Hepatocyte (in vitro differentiated cells): ENCODE data around the gene MIER2. TPM values are rescaled to one million over a fixed set of nuclear protein-coding genes. Genes with fewer than 3 reads are reported as not detected.

ENCODE experiments used
- DNase-seq: peaks from one replicate; pipeline ENCODE4 v3.0.0-alpha.2; 2016; ENCODE audit warnings: low spot score
- H2AFZ ChIP-seq: fragments of 200-600 bp; sonication (generic); 2 replicates; pipeline ENCODE4 v1.6.0; 2016; ENCODE audit warnings: antibody characterized with exemption, mild to moderate bottlenecking
- H3K27ac ChIP-seq: fragments of 200-600 bp; sonication (generic); 2 replicates; pipeline ENCODE4 v1.5.1; 2016; ENCODE audit warnings: mild to moderate bottlenecking
- H3K27me3 ChIP-seq: fragments of 200-600 bp; sonication (generic); 2 replicates; pipeline ENCODE4 v1.6.1; 2016
- H3K36me3 ChIP-seq: fragments of 200-600 bp; sonication (generic); replicated peaks from 2 replicates; pipeline ENCODE4 v1.5.1; 2016; ENCODE audit warnings: low read depth; ENCODE audit not compliant: insufficient read depth
- H3K4me1 ChIP-seq: fragments of 200-600 bp; sonication (generic); 2 replicates; pipeline ENCODE4 v1.5.1; 2016; ENCODE audit warnings: mild to moderate bottlenecking, moderate library complexity; ENCODE audit not compliant: insufficient read depth
- H3K4me2 ChIP-seq: fragments of 200-600 bp; sonication (generic); 2 replicates; pipeline ENCODE4 v1.6.0; 2016
- H3K4me3 ChIP-seq: fragments of 200-600 bp; sonication (generic); 2 replicates; pipeline ENCODE4 v1.5.1; 2016; ENCODE audit warnings: mild to moderate bottlenecking
- H3K79me2 ChIP-seq: fragments of 200-600 bp; sonication (generic); 2 replicates; pipeline ENCODE4 v1.6.0; 2017; ENCODE audit warnings: mild to moderate bottlenecking
- H3K9me2 ChIP-seq: fragments of 200-600 bp; sonication (generic); replicated peaks from 2 replicates; pipeline ENCODE4 v1.6.0; 2017; ENCODE audit warnings: mild to moderate bottlenecking; ENCODE audit not compliant: insufficient read depth
- H3K9me3 ChIP-seq: fragments of 200-600 bp; sonication (generic); 2 replicates; pipeline ENCODE4 v1.5.1; 2016; ENCODE audit warnings: low read depth, mild to moderate bottlenecking
- H4K20me1 ChIP-seq: fragments of 200-600 bp; sonication (generic); 2 replicates; pipeline ENCODE4 v1.6.0; 2016; ENCODE audit warnings: mild to moderate bottlenecking; ENCODE audit not compliant: insufficient read depth, poor library complexity, severe bottlenecking
- EZH2 ChIP-seq: fragments of 200-600 bp; sonication (generic); IDR thresholded peaks from 2 replicates; pipeline ENCODE4 v1.6.1; 2016; ENCODE audit warnings: antibody characterized with exemption, mild to moderate bottlenecking, borderline replicate concordance
- EZH2phosphoT487 ChIP-seq: fragments of 200-600 bp; sonication (generic); IDR thresholded peaks from one replicate; pipeline ENCODE4 v1.6.1; 2018; ENCODE audit warnings: antibody characterized with exemption, mild to moderate bottlenecking, low read depth, moderate library complexity; ENCODE audit not compliant: unreplicated experiment, severe bottlenecking
- WGBS: methylation state at CpG from one replicate; pipeline ENCODE4 v1.1.6; 2016; ENCODE audit warnings: low lambda C conversion rate; ENCODE audit errors: missing lambda C conversion rate; 5-methylcytosine and 5-hydroxymethylcytosine counted together
- polyA plus RNA-seq: library from polyadenylated mRNA; unstranded; fragments of >200 nt; fragmentation: Nextera tagmentation; extraction: Ambion mirVana; gene quantifications from 2 replicates; pipeline ENCODE4 v1.2.1, GENCODE V29; 2016
- total RNA-seq: library from RNA; depleted of rRNA; stranded (reverse); fragments of >200 nt; gene quantifications from 2 replicates; pipeline ENCODE4 v1.2.3, GENCODE V29; 2014
- TF ChIP-seq, protein P1 (sequence below): fragments of 200-600 bp; sonication (generic); IDR thresholded peaks from 2 replicates; pipeline ENCODE4 v1.5.1; 2016; ENCODE audit warnings: antibody characterized with exemption, mild to moderate bottlenecking; ENCODE audit not compliant: poor library complexity

Gene MIER2
- total and polyA plus RNA-seq, 2 experiments from 2014 or later: 8.4 to 47.3 TPM

DNA sequence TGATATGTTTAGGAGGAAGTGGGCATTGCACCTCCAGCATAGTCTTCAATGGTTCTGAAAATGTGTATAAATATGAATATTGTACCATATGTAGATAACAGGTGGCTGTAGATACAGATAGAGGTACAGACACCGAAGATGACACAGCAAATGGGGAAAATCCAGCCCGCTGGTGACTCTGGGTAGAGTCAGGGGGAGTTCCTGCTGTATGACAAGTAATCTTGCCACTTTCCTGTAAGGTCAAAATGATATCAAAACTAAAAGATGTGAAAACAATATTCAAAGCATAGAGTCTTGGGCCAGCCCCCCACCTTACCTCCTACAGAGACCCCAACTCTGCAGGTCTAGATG, 46.6 kb upstream of the MIER2 start:
- H2AFZ ChIP-seq: no peak overlapping the region
- no peak overlapping the region for H3K4me3 ChIP-seq
- H3K9me3 ChIP-seq: no peaks in the 10 kb centered on the region
- no peak for DNase-seq
- H3K9me2 ChIP-seq: no peaks in the 10 kb centered on the region
- no peaks in the 10 kb centered on the region for H3K27me3 ChIP-seq
- no peaks in the 10 kb centered on the region for H3K79me2 ChIP-seq
- H3K4me1 ChIP-seq: no peaks in the 10 kb centered on the region
- no peaks in the 10 kb centered on the region for H3K36me3 ChIP-seq
- TF ChIP-seq EZH2phosphoT487 (no peak), EZH2 (no peak)
- TF ChIP-seq, protein P1, sequence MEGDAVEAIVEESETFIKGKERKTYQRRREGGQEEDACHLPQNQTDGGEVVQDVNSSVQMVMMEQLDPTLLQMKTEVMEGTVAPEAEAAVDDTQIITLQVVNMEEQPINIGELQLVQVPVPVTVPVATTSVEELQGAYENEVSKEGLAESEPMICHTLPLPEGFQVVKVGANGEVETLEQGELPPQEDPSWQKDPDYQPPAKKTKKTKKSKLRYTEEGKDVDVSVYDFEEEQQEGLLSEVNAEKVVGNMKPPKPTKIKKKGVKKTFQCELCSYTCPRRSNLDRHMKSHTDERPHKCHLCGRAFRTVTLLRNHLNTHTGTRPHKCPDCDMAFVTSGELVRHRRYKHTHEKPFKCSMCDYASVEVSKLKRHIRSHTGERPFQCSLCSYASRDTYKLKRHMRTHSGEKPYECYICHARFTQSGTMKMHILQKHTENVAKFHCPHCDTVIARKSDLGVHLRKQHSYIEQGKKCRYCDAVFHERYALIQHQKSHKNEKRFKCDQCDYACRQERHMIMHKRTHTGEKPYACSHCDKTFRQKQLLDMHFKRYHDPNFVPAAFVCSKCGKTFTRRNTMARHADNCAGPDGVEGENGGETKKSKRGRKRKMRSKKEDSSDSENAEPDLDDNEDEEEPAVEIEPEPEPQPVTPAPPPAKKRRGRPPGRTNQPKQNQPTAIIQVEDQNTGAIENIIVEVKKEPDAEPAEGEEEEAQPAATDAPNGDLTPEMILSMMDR: no peak
- H4K20me1 ChIP-seq: no peaks in the 10 kb centered on the region
- 97% methylated on average over 2 of the region's 2 CpGs for WGBS
- H3K4me2 ChIP-seq: no peak overlapping the region
- H3K27ac ChIP-seq: no peak overlapping the region

DNA sequence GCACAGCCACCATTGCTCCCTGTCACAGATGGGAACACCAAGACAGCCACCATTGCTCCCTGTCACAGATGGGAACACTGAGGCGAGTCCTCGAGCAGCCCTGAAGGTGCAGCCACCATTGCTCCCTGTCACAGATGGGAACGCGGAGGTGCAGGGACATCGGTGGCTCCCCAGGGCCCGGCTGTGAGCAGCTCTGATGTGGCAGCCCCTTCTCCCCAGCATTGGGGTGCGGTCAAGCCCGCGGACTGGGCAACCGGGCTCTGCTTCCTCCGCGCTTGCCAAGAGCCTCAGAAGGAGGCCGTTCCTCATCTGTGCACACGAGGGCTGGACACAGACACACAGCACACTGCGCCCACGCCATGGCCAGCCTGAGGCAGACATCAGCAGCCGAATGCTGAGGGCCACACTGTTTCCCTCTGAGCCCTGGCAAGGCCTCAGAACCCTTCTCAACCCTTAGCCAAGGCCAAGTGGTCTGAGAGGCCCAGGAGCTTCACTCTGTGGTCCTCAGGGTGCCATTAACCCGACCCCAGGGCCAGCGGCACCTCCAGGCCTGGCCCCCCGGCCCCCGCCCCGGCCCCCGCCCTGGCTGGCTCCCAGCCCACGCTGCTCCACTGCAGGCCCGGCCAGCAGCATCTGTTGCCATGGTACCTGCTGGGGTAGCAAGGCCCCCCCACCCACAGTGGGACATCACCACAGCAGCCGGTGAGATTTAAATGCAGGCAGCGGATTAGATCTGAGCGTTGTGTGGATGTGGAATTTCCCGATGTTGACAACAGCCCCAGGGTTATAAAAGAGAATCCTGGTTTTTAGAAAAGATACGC, 46.0 kb upstream of the MIER2 start:
- H4K20me1 ChIP-seq: no peaks in the 10 kb centered on the region
- WGBS: 84% methylated on average over 25 of the region's 30 CpGs
- no peaks in the 10 kb centered on the region for H3K79me2 ChIP-seq
- no peaks in the 10 kb centered on the region for H3K9me3 ChIP-seq
- TF ChIP-seq EZH2phosphoT487: no peak
- no peak for TF ChIP-seq EZH2
- TF ChIP-seq, protein P1: no peak
- H3K27ac ChIP-seq: no peak overlapping the region
- H3K4me3 ChIP-seq: no peak overlapping the region
- no peaks in the 10 kb centered on the region for H3K27me3 ChIP-seq
- H3K4me2 ChIP-seq: no peak overlapping the region
- H3K4me1 ChIP-seq: no peaks in the 10 kb centered on the region
- DNase-seq: no peak
- no peak overlapping the region for H2AFZ ChIP-seq
- no peaks in the 10 kb centered on the region for H3K9me2 ChIP-seq
- no peaks in the 10 kb centered on the region for H3K36me3 ChIP-seq

DNA sequence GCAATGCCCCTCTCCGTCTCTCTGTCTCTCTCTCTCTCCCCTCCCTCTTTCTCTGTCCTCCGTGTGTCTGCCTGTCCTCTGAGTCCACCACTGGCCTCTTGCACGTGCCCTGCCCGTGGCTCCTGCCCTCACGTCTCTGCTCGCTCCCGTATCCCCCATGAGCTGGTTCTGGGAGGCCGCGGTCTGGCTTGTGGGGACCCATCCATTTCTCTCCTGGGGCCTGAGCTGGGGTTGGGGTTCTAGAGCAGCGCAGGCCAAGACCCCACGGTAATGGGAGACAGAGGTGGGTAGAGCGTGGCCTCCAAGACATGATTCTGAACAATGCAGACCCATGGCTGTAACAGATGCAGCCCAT, 45.3 kb upstream of the MIER2 start:
- no peak overlapping the region for H3K4me3 ChIP-seq
- no peak overlapping the region for H2AFZ ChIP-seq
- H3K4me2 ChIP-seq: no peak overlapping the region
- no peaks in the 10 kb centered on the region for H3K9me3 ChIP-seq
- H3K27me3 ChIP-seq: no peaks in the 10 kb centered on the region
- no peak overlapping the region for H3K27ac ChIP-seq
- H3K79me2 ChIP-seq: no peaks in the 10 kb centered on the region
- no peaks in the 10 kb centered on the region for H3K9me2 ChIP-seq
- no peak for DNase-seq
- H3K4me1 ChIP-seq: no peaks in the 10 kb centered on the region
- H4K20me1 ChIP-seq: no peaks in the 10 kb centered on the region
- no peaks in the 10 kb centered on the region for H3K36me3 ChIP-seq
- 84% methylated on average over 11 of the region's 12 CpGs for WGBS
- no peak for TF ChIP-seq EZH2phosphoT487
- no peak for TF ChIP-seq EZH2
- TF ChIP-seq, protein P1: no peak
